ENCODE results near the gene PATL2. TPM values are rescaled to one million over a fixed set of nuclear protein-coding genes. Genes with fewer than 3 reads are reported as not detected.

Gene PATL2
- total RNA-seq, 1 donor, result 1.8 TPM

DNA sequence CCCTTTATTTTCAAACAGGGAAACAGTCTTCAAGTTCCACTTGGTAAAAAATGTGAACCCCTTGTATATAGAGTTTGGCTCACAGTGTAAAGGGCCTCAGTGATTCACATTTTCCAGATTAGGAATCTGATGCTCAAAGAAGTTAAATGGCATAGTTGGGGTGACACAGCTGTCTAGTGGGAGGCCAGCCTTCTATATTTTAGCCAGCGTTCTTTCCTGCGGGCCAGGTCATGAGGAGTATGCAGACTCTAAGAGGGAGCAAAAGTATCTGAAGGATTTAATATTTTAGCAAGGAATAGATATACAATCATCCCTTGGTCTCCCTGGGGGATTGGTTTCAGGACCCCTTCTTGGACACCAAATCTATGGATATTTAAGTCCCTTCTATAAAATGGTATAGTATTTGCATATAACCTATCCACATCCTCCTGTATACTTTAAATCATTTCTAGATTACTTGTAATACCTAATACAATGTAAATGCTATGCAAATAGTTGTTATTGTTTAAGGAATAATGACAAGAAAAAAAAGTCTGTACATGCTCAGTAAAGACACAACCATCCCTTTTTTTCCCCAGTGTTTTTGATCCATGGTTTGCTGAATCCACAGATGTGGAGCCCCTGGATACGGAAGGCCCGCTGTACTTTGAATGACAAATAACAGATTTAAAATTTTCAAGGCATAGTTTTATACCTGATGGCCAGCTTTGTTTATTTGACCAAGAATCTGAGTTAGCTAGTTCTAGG lies 7.2 kb upstream of the PATL2 start:
- TF ChIP-seq, protein P1, sequence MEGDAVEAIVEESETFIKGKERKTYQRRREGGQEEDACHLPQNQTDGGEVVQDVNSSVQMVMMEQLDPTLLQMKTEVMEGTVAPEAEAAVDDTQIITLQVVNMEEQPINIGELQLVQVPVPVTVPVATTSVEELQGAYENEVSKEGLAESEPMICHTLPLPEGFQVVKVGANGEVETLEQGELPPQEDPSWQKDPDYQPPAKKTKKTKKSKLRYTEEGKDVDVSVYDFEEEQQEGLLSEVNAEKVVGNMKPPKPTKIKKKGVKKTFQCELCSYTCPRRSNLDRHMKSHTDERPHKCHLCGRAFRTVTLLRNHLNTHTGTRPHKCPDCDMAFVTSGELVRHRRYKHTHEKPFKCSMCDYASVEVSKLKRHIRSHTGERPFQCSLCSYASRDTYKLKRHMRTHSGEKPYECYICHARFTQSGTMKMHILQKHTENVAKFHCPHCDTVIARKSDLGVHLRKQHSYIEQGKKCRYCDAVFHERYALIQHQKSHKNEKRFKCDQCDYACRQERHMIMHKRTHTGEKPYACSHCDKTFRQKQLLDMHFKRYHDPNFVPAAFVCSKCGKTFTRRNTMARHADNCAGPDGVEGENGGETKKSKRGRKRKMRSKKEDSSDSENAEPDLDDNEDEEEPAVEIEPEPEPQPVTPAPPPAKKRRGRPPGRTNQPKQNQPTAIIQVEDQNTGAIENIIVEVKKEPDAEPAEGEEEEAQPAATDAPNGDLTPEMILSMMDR (IDR thresholded peaks at IDR 0.05; ENCODE audit: extremely low read depth, low read depth, low read length), result no peak
- no peak for DNase-seq (ENCODE audit: insufficient read length, low spot score, missing footprints)
- H3K9me3 ChIP-seq (ENCODE audit: low read depth, low read length), result no peaks in the 10 kb centered on the region
- H3K79me2 ChIP-seq (ENCODE audit: insufficient read depth, low read length), result peaks cover 26% of the 10 kb centered on the region
- H2AFZ ChIP-seq (ENCODE audit: low read length), result no peak overlapping the region
- H3K4me1 ChIP-seq (ENCODE audit: insufficient read depth, low read length), result peaks cover 8% of the 10 kb centered on the region
- H3K4me3 ChIP-seq (ENCODE audit: insufficient read depth, low read length), result no peak overlapping the region
- peaks cover 34% of the 10 kb centered on the region for H4K20me1 ChIP-seq (ENCODE audit: insufficient read depth, low read length)
- H3K27me3 ChIP-seq (ENCODE audit: insufficient read depth, low read length), result no peaks in the 10 kb centered on the region
- no peak overlapping the region for H3K4me2 ChIP-seq (ENCODE audit: insufficient read depth, low read length)
- H3K36me3 ChIP-seq (ENCODE audit: insufficient read depth, low read length), result peaks cover 44% of the 10 kb centered on the region
- no peak overlapping the region for H3K27ac ChIP-seq (ENCODE audit: low read depth, low read length)

DNA sequence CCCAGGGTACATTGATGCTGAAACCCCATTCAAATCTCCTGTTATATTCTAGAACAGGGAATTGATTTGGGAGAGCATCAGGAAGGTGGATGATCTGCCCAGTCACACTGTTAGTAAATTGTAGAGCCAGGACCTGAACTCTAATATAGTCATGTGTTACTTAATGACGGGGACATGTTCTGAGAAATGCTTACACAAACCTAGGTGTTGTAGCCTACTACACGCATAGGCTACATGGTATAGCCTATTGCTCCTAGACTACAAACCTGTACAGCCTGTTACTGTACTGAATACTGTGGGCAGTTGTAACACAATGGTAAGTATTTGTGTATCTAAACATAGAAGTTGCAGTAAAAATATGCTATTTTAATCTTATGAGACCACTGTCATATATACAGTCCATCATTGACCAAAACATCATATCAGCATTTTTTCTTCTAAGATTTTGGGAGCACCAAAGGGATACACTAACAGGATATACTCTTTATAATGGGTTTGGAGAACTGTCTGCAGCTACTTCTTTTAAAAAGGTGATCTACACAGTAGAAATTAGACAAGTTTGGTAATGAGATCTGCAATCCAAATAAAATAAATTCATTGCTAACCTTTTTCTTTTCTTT lies 6.0 kb upstream of the PATL2 start:
- H3K79me2 ChIP-seq (ENCODE audit: insufficient read depth, low read length), result peaks cover 39% of the 10 kb centered on the region
- H4K20me1 ChIP-seq (ENCODE audit: insufficient read depth, low read length), result peaks cover 46% of the 10 kb centered on the region
- H3K4me1 ChIP-seq (ENCODE audit: insufficient read depth, low read length), result peaks cover 14% of the 10 kb centered on the region
- TF ChIP-seq, protein P1 (IDR thresholded peaks at IDR 0.05; ENCODE audit: extremely low read depth, low read depth, low read length), result no peak
- no peak overlapping the region for H3K4me3 ChIP-seq (ENCODE audit: insufficient read depth, low read length)
- H3K9me3 ChIP-seq (ENCODE audit: low read depth, low read length), result no peaks in the 10 kb centered on the region
- no peak overlapping the region for H2AFZ ChIP-seq (ENCODE audit: low read length)
- DNase-seq (ENCODE audit: insufficient read length, low spot score, missing footprints), result no peak
- H3K4me2 ChIP-seq (ENCODE audit: insufficient read depth, low read length), result no peak overlapping the region
- peaks cover 44% of the 10 kb centered on the region for H3K36me3 ChIP-seq (ENCODE audit: insufficient read depth, low read length)
- no peak overlapping the region for H3K27ac ChIP-seq (ENCODE audit: low read depth, low read length)
- no peaks in the 10 kb centered on the region for H3K27me3 ChIP-seq (ENCODE audit: insufficient read depth, low read length)

- Histone ChIP-seq H3K4me1 (ENCODE audit: insufficient read depth, low read length) (peaks cover 14% of the 10 kb centered on the region), H3K4me2 (ENCODE audit: insufficient read depth, low read length) (no peak overlapping the region), H3K27me3 (ENCODE audit: insufficient read depth, low read length) (no peaks in the 10 kb centered on the region), H3K36me3 (ENCODE audit: insufficient read depth, low read length) (peaks cover 44% of the 10 kb centered on the region), H2AFZ (ENCODE audit: low read length) (no peak overlapping the region), H3K9me3 (ENCODE audit: low read depth, low read length) (no peaks in the 10 kb centered on the region), H3K27ac (ENCODE audit: low read depth, low read length) (peak overlapping the region; percentile 11), H3K79me2 (ENCODE audit: insufficient read depth, low read length) (peaks cover 51% of the 10 kb centered on the region), H3K4me3 (ENCODE audit: insufficient read depth, low read length) (no peak overlapping the region), H4K20me1 (ENCODE audit: insufficient read depth, low read length) (peaks cover 50% of the 10 kb centered on the region)
- TF ChIP-seq, protein P1 (IDR thresholded peaks at IDR 0.05; ENCODE audit: extremely low read depth, low read depth, low read length), result no peak
- no peak for DNase-seq (ENCODE audit: insufficient read length, low spot score, missing footprints)
These were observed 4.7 kb upstream of the PATL2 start for GRCh38 chr15:44715797-44716334.

Data from osteoblast (primary cell).